Measurements from ENCODE around the gene LYZL2.
"Not testable (repeated sequence)": the region's sequence is repeated elsewhere in the genome, so short reads cannot be mapped to it uniquely, and the experiment has no call there.

Gene LYZL2

GRCh38 chr10:30629653-30630052 is at the start of gene LYZL2:
LYZL2 (minus strand) TSS chr10:30629753; CDS start chr10:30626915, 2,838 bp downstream.
- Histone ChIP-seq H3K9ac (ENCODE audit: low read length) (no peak within 1 kb of the TSS), H3K27ac (ENCODE audit: low read depth, low read length) (no peak within 1 kb of the TSS), H3K4me3 (ENCODE audit: low read depth, low read length) (no peak within 1 kb of the TSS), H3K36me3 (ENCODE audit: control insufficient read depth, insufficient read depth, low read length) (no peaks in the 10 kb centered on the region), H3K4me1 (ENCODE audit: control insufficient read depth, insufficient read depth, low read length) (no peaks in the 10 kb centered on the region), H3K27me3 (ENCODE audit: control insufficient read depth, insufficient read depth, low read length) (no peaks in the 10 kb centered on the region), H3K9me3 (ENCODE audit: control insufficient read depth, insufficient read depth, low read depth, low read length) (0 out of 2 replicates have a peak, but pooled peaks cover 4% of the 10 kb centered on the region)

DNA sequence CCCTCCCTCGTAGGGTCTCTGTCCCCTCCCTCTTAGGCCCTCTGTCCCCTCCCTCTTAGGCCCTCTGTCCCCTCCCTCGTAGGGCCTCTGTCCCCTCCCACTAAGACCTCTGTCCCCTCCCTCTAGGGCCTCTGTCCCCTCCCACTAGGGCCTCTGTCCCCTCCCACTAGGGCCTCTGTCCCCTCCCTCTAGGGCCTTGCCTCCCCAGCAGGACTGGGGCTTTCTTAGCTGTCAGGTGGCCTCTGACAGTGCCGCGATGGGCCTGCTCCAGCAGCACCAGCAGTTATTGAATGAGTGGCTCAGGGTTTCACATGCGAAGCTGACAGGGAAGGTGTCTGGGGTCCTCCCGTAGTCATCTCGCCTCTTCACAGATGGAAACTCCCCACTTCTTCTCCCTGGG is 48.1 kb upstream of the LYZL2 start:
- not testable (repeated sequence) for H3K9ac ChIP-seq (ENCODE audit: low read length); H3K27me3 ChIP-seq (ENCODE audit: control insufficient read depth, insufficient read depth, low read length); H3K36me3 ChIP-seq (ENCODE audit: control insufficient read depth, insufficient read depth, low read length); H3K4me3 ChIP-seq (ENCODE audit: low read depth, low read length); H3K9me3 ChIP-seq (ENCODE audit: control insufficient read depth, insufficient read depth, low read depth, low read length); H3K27ac ChIP-seq (ENCODE audit: low read depth, low read length); H3K4me1 ChIP-seq (ENCODE audit: control insufficient read depth, insufficient read depth, low read length)

- not testable (repeated sequence) for H3K27ac ChIP-seq (ENCODE audit: low read depth, low read length); H3K4me3 ChIP-seq (ENCODE audit: low read depth, low read length); H3K27me3 ChIP-seq (ENCODE audit: control insufficient read depth, insufficient read depth, low read length)
Measured at GRCh38 chr10:30677146-30677545, 47.6 kb upstream of the LYZL2 start.

DNA sequence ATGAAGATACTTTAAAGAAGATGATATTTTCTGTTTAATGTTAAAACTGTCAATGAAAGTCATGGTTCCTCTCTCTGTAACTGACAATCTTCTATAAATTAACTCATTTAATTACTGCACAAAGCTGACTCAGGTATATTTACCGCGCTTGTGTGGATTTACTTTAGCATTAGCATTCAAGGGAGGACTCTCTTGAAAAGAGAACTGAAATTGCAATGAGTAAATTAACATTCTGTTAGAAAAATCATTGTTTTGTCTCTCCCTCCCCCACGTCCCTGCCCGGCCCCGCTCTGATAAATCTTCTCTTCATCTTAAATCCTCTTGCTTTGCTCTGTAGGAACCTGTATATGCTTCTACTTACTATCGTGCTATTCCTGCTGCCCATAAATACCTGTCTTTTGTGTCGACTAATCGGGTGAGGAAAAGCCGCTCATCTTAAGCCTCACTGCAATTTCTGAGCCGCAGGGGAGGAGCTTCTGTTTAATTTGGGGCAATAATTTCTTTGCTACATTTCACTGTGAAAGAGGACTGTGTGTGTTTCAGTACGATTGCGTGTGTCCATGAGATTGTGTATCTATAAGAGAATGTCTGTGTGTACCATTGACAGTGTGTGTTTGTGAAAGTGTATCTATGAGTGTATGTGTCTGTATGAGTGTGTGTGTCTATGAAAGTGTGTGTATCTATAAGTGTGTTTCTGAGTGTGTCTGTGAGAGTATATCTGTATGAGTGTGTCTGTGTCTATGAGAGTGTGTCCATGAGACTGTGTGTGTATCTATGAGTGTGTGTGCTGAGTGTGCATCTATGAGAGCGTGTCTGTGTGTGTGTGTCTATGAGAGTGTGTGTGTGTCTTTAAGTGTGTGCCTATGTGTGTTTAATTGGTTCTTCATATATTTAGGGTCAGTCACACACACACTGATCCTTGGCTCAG is 46.5 kb upstream of the LYZL2 start:
- H3K4me3 ChIP-seq (ENCODE audit: low read depth, low read length), result no peak overlapping the region
- no peaks in the 10 kb centered on the region for H3K27me3 ChIP-seq (ENCODE audit: control insufficient read depth, insufficient read depth, low read length)
- no peaks in the 10 kb centered on the region; the same call in 1 of the 2 replicates for H3K4me1 ChIP-seq (ENCODE audit: control insufficient read depth, insufficient read depth, low read length)
- H3K9me3 ChIP-seq (ENCODE audit: control insufficient read depth, insufficient read depth, low read depth, low read length), result no peaks in the 10 kb centered on the region; the same call in 1 of the 2 replicates
- no peaks in the 10 kb centered on the region for H3K36me3 ChIP-seq (ENCODE audit: control insufficient read depth, insufficient read depth, low read length)
- no peak overlapping the region for H3K9ac ChIP-seq (ENCODE audit: low read length)
- H3K27ac ChIP-seq (ENCODE audit: low read depth, low read length), result no peak overlapping the region

More at GRCh38 chr10:30677146-30677545, 47.6 kb upstream of the LYZL2 start:
- not testable (repeated sequence) for H3K9ac ChIP-seq (ENCODE audit: low read length); H3K36me3 ChIP-seq (ENCODE audit: control insufficient read depth, insufficient read depth, low read length); H3K9me3 ChIP-seq (ENCODE audit: control insufficient read depth, insufficient read depth, low read depth, low read length); H3K4me1 ChIP-seq (ENCODE audit: control insufficient read depth, insufficient read depth, low read length)

- no peaks in the 10 kb centered on the region for H3K36me3 ChIP-seq (ENCODE audit: control insufficient read depth, insufficient read depth, low read length)
- no peak overlapping the region for H3K4me3 ChIP-seq (ENCODE audit: low read depth, low read length)
- no peaks in the 10 kb centered on the region; the same call in 1 of the 2 replicates for H3K9me3 ChIP-seq (ENCODE audit: control insufficient read depth, insufficient read depth, low read depth, low read length)
- no peaks in the 10 kb centered on the region; the same call in 1 of the 2 replicates for H3K4me1 ChIP-seq (ENCODE audit: control insufficient read depth, insufficient read depth, low read length)
- no peaks in the 10 kb centered on the region for H3K27me3 ChIP-seq (ENCODE audit: control insufficient read depth, insufficient read depth, low read length)
- H3K9ac ChIP-seq (ENCODE audit: low read length), result no peak overlapping the region
- H3K27ac ChIP-seq (ENCODE audit: low read depth, low read length), result no peak overlapping the region
Measured at GRCh38 chr10:30674796-30675195, 45.2 kb upstream of the LYZL2 start.

GRCh38 chr10:30673262-30673661 is 43.7 kb upstream of the LYZL2 start:
- not testable (repeated sequence) for H3K9me3 ChIP-seq (ENCODE audit: control insufficient read depth, insufficient read depth, low read depth, low read length); H3K4me1 ChIP-seq (ENCODE audit: control insufficient read depth, insufficient read depth, low read length); H3K36me3 ChIP-seq (ENCODE audit: control insufficient read depth, insufficient read depth, low read length); H3K27me3 ChIP-seq (ENCODE audit: control insufficient read depth, insufficient read depth, low read length); H3K27ac ChIP-seq (ENCODE audit: low read depth, low read length); H3K9ac ChIP-seq (ENCODE audit: low read length); H3K4me3 ChIP-seq (ENCODE audit: low read depth, low read length)

- not testable (repeated sequence) for H3K27ac ChIP-seq (ENCODE audit: low read depth, low read length); H3K36me3 ChIP-seq (ENCODE audit: control insufficient read depth, insufficient read depth, low read length); H3K4me3 ChIP-seq (ENCODE audit: low read depth, low read length)
Measured at GRCh38 chr10:30672338-30672737, 42.8 kb upstream of the LYZL2 start.

DNA sequence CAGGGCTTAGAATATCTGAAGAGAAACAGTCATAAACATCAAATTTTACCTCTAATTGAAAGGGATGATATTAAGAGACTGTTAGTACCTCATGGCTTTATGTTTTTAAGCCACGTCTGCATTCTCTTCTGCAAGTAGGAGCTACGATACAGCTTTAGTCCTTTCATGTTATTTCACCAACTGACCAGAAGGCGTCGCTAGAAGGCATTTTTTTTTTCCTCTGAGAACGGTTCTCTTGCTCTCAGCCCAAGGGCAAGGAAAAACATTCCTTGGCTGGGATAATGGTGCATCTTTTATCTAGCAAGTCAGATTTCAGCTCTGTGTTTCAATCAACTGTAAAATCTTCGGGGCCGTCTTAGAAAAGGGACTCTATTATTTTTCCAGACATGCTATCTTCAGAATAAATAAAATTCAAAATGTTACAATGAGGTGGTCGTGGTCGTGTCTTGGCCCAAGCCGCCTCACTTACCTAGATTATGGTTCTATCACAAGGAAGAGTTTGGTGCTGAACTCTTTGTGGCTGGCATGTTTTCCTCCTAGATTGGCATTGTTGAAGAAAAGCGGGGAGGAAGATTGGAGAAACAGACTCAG is 41.6 kb upstream of the LYZL2 start:
- H3K9me3 ChIP-seq (ENCODE audit: control insufficient read depth, insufficient read depth, low read depth, low read length), result no peaks in the 10 kb centered on the region
- no peak overlapping the region for H3K27ac ChIP-seq (ENCODE audit: low read depth, low read length)
- no peaks in the 10 kb centered on the region; the same call in 1 of the 2 replicates for H3K4me1 ChIP-seq (ENCODE audit: control insufficient read depth, insufficient read depth, low read length)
- no peaks in the 10 kb centered on the region for H3K36me3 ChIP-seq (ENCODE audit: control insufficient read depth, insufficient read depth, low read length)
- H3K27me3 ChIP-seq (ENCODE audit: control insufficient read depth, insufficient read depth, low read length), result no peaks in the 10 kb centered on the region
- no peak overlapping the region for H3K4me3 ChIP-seq (ENCODE audit: low read depth, low read length)
- no peak overlapping the region for H3K9ac ChIP-seq (ENCODE audit: low read length)

More at GRCh38 chr10:30672338-30672737, 42.8 kb upstream of the LYZL2 start:
- not testable (repeated sequence) for H3K4me1 ChIP-seq (ENCODE audit: control insufficient read depth, insufficient read depth, low read length); H3K9ac ChIP-seq (ENCODE audit: low read length); H3K9me3 ChIP-seq (ENCODE audit: control insufficient read depth, insufficient read depth, low read depth, low read length); H3K27me3 ChIP-seq (ENCODE audit: control insufficient read depth, insufficient read depth, low read length)

DNA sequence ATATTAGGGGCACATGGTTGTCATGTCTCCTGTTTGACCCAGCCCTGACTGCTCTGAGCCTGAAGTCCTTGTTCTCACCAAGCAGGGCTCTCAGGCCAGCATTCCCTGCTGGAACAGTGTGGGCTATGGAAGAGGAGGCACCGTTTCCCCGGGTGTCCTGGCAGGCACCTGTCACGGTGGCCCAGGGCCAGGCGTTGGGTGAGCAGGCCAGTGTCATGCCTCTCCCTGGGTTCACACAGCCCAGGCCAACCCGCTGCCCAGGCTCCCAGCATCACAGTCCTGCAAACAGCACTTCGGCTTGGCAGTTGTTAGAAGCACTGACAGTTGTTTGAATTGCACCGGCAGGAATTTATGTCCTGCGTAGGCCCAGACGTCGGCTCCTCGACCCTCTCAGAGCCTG is 38.4 kb upstream of the LYZL2 start:
- not testable (repeated sequence) for H3K9me3 ChIP-seq (ENCODE audit: control insufficient read depth, insufficient read depth, low read depth, low read length); H3K4me1 ChIP-seq (ENCODE audit: control insufficient read depth, insufficient read depth, low read length); H3K9ac ChIP-seq (ENCODE audit: low read length); H3K27ac ChIP-seq (ENCODE audit: low read depth, low read length); H3K27me3 ChIP-seq (ENCODE audit: control insufficient read depth, insufficient read depth, low read length); H3K4me3 ChIP-seq (ENCODE audit: low read depth, low read length); H3K36me3 ChIP-seq (ENCODE audit: control insufficient read depth, insufficient read depth, low read length)

DNA sequence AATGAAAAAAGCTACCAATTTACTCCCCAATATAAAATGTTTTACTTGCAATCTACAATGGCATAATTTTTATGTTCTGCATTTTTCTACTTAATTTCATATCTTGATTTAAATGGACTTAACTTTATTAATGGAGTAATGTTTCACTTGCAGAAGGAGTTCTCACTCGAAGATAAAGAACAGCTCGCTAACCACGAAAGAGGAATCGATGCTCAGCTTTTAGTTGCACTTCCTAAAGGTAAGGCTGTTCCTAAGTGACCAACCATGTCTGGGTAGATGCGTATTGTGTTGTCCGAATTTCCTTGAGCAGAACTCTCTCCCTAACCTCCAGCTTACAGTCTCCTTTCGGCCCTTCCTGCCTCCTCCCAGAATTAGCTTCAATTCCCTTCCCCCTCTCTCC is 33.9 kb upstream of the LYZL2 start:
- not testable (repeated sequence) for H3K27me3 ChIP-seq (ENCODE audit: control insufficient read depth, insufficient read depth, low read length); H3K36me3 ChIP-seq (ENCODE audit: control insufficient read depth, insufficient read depth, low read length); H3K4me1 ChIP-seq (ENCODE audit: control insufficient read depth, insufficient read depth, low read length); H3K4me3 ChIP-seq (ENCODE audit: low read depth, low read length); H3K9ac ChIP-seq (ENCODE audit: low read length); H3K9me3 ChIP-seq (ENCODE audit: control insufficient read depth, insufficient read depth, low read depth, low read length); H3K27ac ChIP-seq (ENCODE audit: low read depth, low read length)

DNA sequence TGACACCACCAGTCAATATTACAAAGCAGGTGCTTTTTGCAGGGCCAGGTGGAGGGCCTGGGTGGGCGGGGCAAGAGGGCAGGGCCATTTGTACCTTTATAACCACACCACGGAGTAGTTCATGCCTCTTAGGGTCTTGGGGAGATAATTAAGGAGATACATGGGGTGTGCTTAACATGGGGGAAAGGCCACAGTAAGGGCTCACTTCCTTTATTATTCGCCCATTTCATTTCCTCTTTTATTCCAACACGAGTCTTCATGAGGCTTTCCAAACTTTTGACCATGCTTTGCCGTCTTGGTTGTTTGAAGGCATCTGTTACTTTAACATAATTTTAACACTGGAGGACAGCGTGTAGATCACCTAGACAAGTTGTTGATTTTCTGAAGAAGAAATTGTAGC is 33.3 kb upstream of the LYZL2 start:
- Histone ChIP-seq H3K27me3 (ENCODE audit: control insufficient read depth, insufficient read depth, low read length) (no peaks in the 10 kb centered on the region), H3K27ac (ENCODE audit: low read depth, low read length) (no peak overlapping the region), H3K9ac (ENCODE audit: low read length) (no peak overlapping the region), H3K4me3 (ENCODE audit: low read depth, low read length) (no peak overlapping the region), H3K9me3 (ENCODE audit: control insufficient read depth, insufficient read depth, low read depth, low read length) (no peaks in the 10 kb centered on the region), H3K4me1 (ENCODE audit: control insufficient read depth, insufficient read depth, low read length) (peaks cover 5% of the 10 kb centered on the region; the same call in 1 of the 2 replicates), H3K36me3 (ENCODE audit: control insufficient read depth, insufficient read depth, low read length) (no peaks in the 10 kb centered on the region)

Measured in HUES6 (cell line).